Body of pancreas (tissue), 4 donors: ENCODE results near the gene TINCR.

ENCODE experiments used
- POLR2A ChIP-seq, 3 donors: fragments of 450-650 bp; IDR thresholded peaks; one replicate each; pipeline ENCODE4 v1.6.1; 2016; ENCODE audit warnings: antibody characterized with exemption in 3 of 3, mild to moderate bottlenecking in 2 of 3
- TF ChIP-seq, protein P1 (sequence below), 7 experiments: fragments of 450-650 bp in 4 of 7; fragments of 200-600 bp in 3 of 7; sonication (generic) in 3 of 7; IDR thresholded peaks; one replicate each; pipeline ENCODE4 v1.5.1; 2016 to 2019; ENCODE audit warnings: antibody characterized with exemption in 7 of 7

DNA sequence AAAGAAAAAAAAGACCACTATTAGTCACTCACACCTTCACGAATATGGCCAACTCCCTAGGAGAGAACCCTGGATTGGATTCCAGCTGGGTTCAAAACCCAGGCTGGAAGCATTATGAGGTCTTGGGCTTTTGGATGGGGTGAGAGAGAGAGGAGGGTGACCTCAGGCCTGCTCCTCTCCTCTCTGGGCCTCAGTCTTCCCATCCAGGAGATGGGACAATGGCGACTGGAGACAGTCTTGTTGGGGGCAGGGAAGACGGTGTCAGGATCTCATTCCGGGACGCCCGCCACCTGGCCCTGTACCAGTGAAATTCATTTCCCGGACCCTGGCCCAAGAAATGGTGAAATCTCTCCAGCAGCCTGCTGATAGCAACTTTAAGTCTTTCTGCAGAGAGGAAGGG, 26.3 kb downstream of the TINCR start:
- TF ChIP-seq, protein P1, sequence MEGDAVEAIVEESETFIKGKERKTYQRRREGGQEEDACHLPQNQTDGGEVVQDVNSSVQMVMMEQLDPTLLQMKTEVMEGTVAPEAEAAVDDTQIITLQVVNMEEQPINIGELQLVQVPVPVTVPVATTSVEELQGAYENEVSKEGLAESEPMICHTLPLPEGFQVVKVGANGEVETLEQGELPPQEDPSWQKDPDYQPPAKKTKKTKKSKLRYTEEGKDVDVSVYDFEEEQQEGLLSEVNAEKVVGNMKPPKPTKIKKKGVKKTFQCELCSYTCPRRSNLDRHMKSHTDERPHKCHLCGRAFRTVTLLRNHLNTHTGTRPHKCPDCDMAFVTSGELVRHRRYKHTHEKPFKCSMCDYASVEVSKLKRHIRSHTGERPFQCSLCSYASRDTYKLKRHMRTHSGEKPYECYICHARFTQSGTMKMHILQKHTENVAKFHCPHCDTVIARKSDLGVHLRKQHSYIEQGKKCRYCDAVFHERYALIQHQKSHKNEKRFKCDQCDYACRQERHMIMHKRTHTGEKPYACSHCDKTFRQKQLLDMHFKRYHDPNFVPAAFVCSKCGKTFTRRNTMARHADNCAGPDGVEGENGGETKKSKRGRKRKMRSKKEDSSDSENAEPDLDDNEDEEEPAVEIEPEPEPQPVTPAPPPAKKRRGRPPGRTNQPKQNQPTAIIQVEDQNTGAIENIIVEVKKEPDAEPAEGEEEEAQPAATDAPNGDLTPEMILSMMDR (IDR thresholded peaks at IDR 0.05), result no peak
- no peak for TF ChIP-seq POLR2A (IDR thresholded peaks at IDR 0.05)
